Liver (tissue), 9 donors: ENCODE measurements around the gene CENPX. TPM values are rescaled to one million over a fixed set of nuclear protein-coding genes. Genes with fewer than 3 reads are reported as not detected.

ENCODE experiments used
- DNase-seq: peaks from one replicate; pipeline ENCODE4 v3.0.0-alpha.2; 2017; ENCODE audit warnings: low spot score
- H3K27ac ChIP-seq, 2 donors: one replicate each; pipeline ENCODE4 v1.7.0; 2013; ENCODE audit warnings: inconsistent platforms in 2 of 2, low read length in 2 of 2, control low read depth in 1 of 2, low read depth in 1 of 2, mild to moderate bottlenecking in 1 of 2
- H3K27me3 ChIP-seq, 4 donors: one replicate each; pipeline versions ENCODE4 v1.6.1 to v1.7.0; 2013; ENCODE audit warnings: low read length in 3 of 4, inconsistent platforms in 1 of 4, mild to moderate bottlenecking in 1 of 4, moderate library complexity in 1 of 4; ENCODE audit not compliant: control insufficient read depth in 4 of 4, insufficient read depth in 4 of 4
- H3K36me3 ChIP-seq, 4 donors: one replicate each; pipeline versions ENCODE4 v1.6.1 to v1.7.0; 2013; ENCODE audit warnings: low read length in 3 of 4, mild to moderate bottlenecking in 3 of 4, low read depth in 1 of 4, moderate library complexity in 1 of 4; ENCODE audit not compliant: control insufficient read depth in 4 of 4, insufficient read depth in 3 of 4
- H3K4me1 ChIP-seq, 4 donors: one replicate each; pipeline versions ENCODE4 v1.6.1 to v1.7.0; 2013; ENCODE audit warnings: low read length in 3 of 4, mild to moderate bottlenecking in 3 of 4, moderate library complexity in 1 of 4; ENCODE audit not compliant: control insufficient read depth in 4 of 4, insufficient read depth in 4 of 4
- H3K4me3 ChIP-seq, 3 donors: one replicate each; pipeline versions ENCODE4 v1.6.1 to v1.7.0; 2013; ENCODE audit warnings: low read length in 3 of 3, control low read depth in 1 of 3, low read depth in 1 of 3, mild to moderate bottlenecking in 1 of 3
- H3K9ac ChIP-seq, 2 donors: one replicate each; pipeline ENCODE4 v1.7.0; 2013; ENCODE audit warnings: low read length in 2 of 2, mild to moderate bottlenecking in 2 of 2, moderate library complexity in 2 of 2, control low read depth in 1 of 2, low read depth in 1 of 2
- H3K9me3 ChIP-seq, 4 donors: one replicate each; pipeline versions ENCODE4 v1.6.1 to v1.7.0; 2013; ENCODE audit warnings: low read length in 3 of 4; ENCODE audit not compliant: control insufficient read depth in 4 of 4
- CTCF ChIP-seq: fragments of 150-350 bp; IDR thresholded peaks from 2 replicates; pipeline ENCODE4 v1.5.1; 2017; ENCODE audit warnings: improper control_type of control experiment, low read depth, low read length; ENCODE audit not compliant: missing input control
- EGR1 ChIP-seq, 2 donors: IDR thresholded peaks; 2 replicates each; pipeline ENCODE4 v1.6.1; 2016 to 2018; ENCODE audit warnings: antibody characterized with exemption in 2 of 2, low read depth in 2 of 2
- FOXA1 ChIP-seq: IDR thresholded peaks from 2 replicates; pipeline ENCODE4 v1.6.1; 2016; ENCODE audit warnings: antibody characterized with exemption
- FOXA2 ChIP-seq: IDR thresholded peaks from 2 replicates; pipeline ENCODE4 v1.6.1; 2016; ENCODE audit warnings: antibody characterized with exemption
- GABPA ChIP-seq, 2 donors: IDR thresholded peaks in 1 of 2; conservative IDR thresholded peaks in 1 of 2; 2 replicates each; pipeline ENCODE4 v1.6.1; 2016; ENCODE audit warnings: antibody characterized with exemption in 2 of 2, mild to moderate bottlenecking in 1 of 2, moderate library complexity in 1 of 2
- HNF4A ChIP-seq, 2 donors: conservative IDR thresholded peaks; 2 replicates each; pipeline ENCODE4 v1.6.1; 2016; ENCODE audit warnings: antibody characterized with exemption in 2 of 2, mild to moderate bottlenecking in 2 of 2
- HNF4G ChIP-seq: IDR thresholded peaks from 2 replicates; pipeline ENCODE4 v1.6.1; 2016; ENCODE audit warnings: antibody characterized with exemption
- JUND ChIP-seq, 2 donors: IDR thresholded peaks; 2 replicates each; pipeline ENCODE4 v1.6.1; 2016; ENCODE audit warnings: antibody characterized with exemption in 2 of 2
- NR2F2 ChIP-seq: IDR thresholded peaks from 2 replicates; pipeline ENCODE4 v1.6.1; 2016; ENCODE audit warnings: antibody characterized with exemption
- RAD21 ChIP-seq, 2 donors: IDR thresholded peaks; 2 replicates each; pipeline ENCODE4 v1.6.1; 2016; ENCODE audit warnings: antibody characterized with exemption in 2 of 2, mild to moderate bottlenecking in 2 of 2
- RXRA ChIP-seq, 2 donors: IDR thresholded peaks; 2 replicates each; pipeline ENCODE4 v1.6.1; 2017 to 2018; ENCODE audit warnings: antibody characterized with exemption in 2 of 2, mild to moderate bottlenecking in 1 of 2
- SP1 ChIP-seq: IDR thresholded peaks from 2 replicates; pipeline ENCODE4 v1.6.1; 2018; ENCODE audit warnings: antibody characterized with exemption, mild to moderate bottlenecking
- TAF1 ChIP-seq: conservative IDR thresholded peaks from 2 replicates; pipeline ENCODE4 v1.6.1; 2016; ENCODE audit warnings: antibody characterized with exemption, mild to moderate bottlenecking
- YY1 ChIP-seq: IDR thresholded peaks from 2 replicates; pipeline ENCODE4 v1.6.1; 2016; ENCODE audit warnings: antibody characterized with exemption, mild to moderate bottlenecking
- ZBTB33 ChIP-seq: IDR thresholded peaks from 2 replicates; pipeline ENCODE4 v1.6.1; 2016; ENCODE audit warnings: antibody characterized with exemption
- whole genome bisulfite sequencing: extraction: QIAGEN DNeasy Blood & Tissue Kit; methylation state at CpG from one replicate; pipeline ENCODE4 v1.1.7; 2013; 5-methylcytosine and 5-hydroxymethylcytosine counted together
- polyA plus RNA-seq, 2 donors: library from polyadenylated mRNA; stranded (reverse) in 1 of 2; unstranded in 1 of 2; fragments of 200-250 nt in 1 of 2; fragments of >200 nt in 1 of 2; fragmentation: Nextera tagmentation in 1 of 2; extraction: Ambion mirVana in 1 of 2; gene quantifications; one replicate each; pipeline versions ENCODE4 v1.2.1 to v1.2.3, GENCODE V29; 2013 to 2015
- total RNA-seq, 2 donors: library from RNA; depleted of rRNA; stranded (reverse); fragments of >200 nt; gene quantifications; one replicate each; pipeline ENCODE4 v1.2.3, GENCODE V29; 2014
- TF ChIP-seq, protein P1 (sequence below): IDR thresholded peaks from 2 replicates; pipeline ENCODE4 v1.6.1; 2016; ENCODE audit warnings: antibody characterized with exemption, mild to moderate bottlenecking
- TF ChIP-seq, protein P2 (sequence below): IDR thresholded peaks from 2 replicates; pipeline ENCODE4 v1.6.1; 2016; ENCODE audit warnings: antibody characterized with exemption
- TF ChIP-seq, protein P3 (sequence below): IDR thresholded peaks from 2 replicates; pipeline ENCODE4 v1.6.1; 2016; ENCODE audit warnings: antibody characterized with exemption
- donor health status: healthy.
- donor health status: healthy.
- donor health status: healthy.
- donor health status: healthy.
- donor health status: healthy.

CENPX gene
- total and polyA plus RNA-seq, 4 donors = 22.5 to 83.9 (median 44.9) TPM

GRCh38 chr17:82028246-82028645 is 5.6 kb upstream of the CENPX start:
- H3K36me3 ChIP-seq = no peaks in the 10 kb centered on the region
- peaks cover 21 to 70% (median 42%) of the 10 kb centered on the region in 4 donors for H3K4me1 ChIP-seq
- H3K4me3 ChIP-seq = no peak overlapping the region
- no peak for DNase-seq
- H3K9ac ChIP-seq = no peak overlapping the region
- no peaks in the 10 kb centered on the region for H3K9me3 ChIP-seq
- H3K27me3 ChIP-seq = no peaks in the 10 kb centered on the region
- TF ChIP-seq YY1 = no peak
- no peak for TF ChIP-seq FOXA1
- no peak for TF ChIP-seq CTCF
- no peak for TF ChIP-seq NR2F2
- no peak for TF ChIP-seq RAD21 (IDR thresholded peaks at IDR 0.05)
- no peak for TF ChIP-seq GABPA (IDR thresholded peaks at IDR 0.05 in 1 of 2, conservative IDR thresholded peaks at IDR 0.05 in 1 of 2)
- no peak for TF ChIP-seq TAF1
- no peak for TF ChIP-seq RXRA (IDR thresholded peaks at IDR 0.05)
- TF ChIP-seq SP1 = no peak
- TF ChIP-seq HNF4A (conservative IDR thresholded peaks at IDR 0.05) = no peak
- WGBS = 97% methylated on average over 13 of the region's 13 CpGs
- H3K27ac ChIP-seq = no peak overlapping the region

DNA sequence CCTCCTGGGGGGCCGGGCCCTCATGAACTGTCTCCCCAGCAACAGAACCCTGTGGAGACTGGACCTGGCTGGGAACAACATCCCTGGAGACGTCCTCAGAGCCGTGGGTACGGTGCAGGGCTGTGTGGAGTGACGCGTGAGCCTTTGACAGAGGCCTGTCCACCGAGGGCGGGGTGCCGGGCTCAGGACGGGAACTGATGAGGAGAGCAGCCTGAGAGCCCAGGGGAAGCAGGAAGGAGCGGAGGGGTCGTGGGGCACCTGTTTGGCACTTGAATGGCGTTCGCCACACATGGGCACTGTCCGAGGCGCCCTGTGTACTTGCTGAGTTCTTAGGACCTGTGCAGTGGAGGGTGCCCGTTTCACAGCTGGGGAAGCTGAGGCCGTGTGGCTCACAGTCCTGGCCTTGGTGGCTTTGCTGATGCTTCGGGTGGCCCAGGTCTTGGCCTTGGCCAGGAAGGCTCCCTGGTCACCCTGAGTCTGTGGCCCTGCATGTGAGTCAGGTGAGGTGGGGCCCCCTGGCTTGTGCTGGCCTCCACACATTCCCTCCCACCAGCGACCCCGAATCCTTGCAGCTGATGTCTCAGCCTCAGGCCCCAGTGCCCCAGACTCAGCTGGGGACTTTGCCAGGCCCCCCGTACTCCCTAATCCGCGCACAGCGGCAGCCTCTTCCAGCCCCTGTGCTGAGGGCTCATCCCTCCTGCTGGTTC is 2.9 kb upstream of the CENPX start:
- Histone ChIP-seq H3K36me3 (no peaks in the 10 kb centered on the region), H3K9me3 (no peaks in the 10 kb centered on the region), H3K4me1 (peaks cover 22 to 70% (median 51%) of the 10 kb centered on the region in 4 donors), H3K4me3 (no peak overlapping the region), H3K9ac (no peak overlapping the region), H3K27me3 (no peaks in the 10 kb centered on the region), H3K27ac (peak overlapping the region; percentile 65 to 76)
- 96% methylated on average over 25 of the region's 25 CpGs for WGBS
- DNase-seq = no peak
- TF ChIP-seq HNF4G = no peak
- no peak for TF ChIP-seq JUND (IDR thresholded peaks at IDR 0.05)
- TF ChIP-seq, protein P1, sequence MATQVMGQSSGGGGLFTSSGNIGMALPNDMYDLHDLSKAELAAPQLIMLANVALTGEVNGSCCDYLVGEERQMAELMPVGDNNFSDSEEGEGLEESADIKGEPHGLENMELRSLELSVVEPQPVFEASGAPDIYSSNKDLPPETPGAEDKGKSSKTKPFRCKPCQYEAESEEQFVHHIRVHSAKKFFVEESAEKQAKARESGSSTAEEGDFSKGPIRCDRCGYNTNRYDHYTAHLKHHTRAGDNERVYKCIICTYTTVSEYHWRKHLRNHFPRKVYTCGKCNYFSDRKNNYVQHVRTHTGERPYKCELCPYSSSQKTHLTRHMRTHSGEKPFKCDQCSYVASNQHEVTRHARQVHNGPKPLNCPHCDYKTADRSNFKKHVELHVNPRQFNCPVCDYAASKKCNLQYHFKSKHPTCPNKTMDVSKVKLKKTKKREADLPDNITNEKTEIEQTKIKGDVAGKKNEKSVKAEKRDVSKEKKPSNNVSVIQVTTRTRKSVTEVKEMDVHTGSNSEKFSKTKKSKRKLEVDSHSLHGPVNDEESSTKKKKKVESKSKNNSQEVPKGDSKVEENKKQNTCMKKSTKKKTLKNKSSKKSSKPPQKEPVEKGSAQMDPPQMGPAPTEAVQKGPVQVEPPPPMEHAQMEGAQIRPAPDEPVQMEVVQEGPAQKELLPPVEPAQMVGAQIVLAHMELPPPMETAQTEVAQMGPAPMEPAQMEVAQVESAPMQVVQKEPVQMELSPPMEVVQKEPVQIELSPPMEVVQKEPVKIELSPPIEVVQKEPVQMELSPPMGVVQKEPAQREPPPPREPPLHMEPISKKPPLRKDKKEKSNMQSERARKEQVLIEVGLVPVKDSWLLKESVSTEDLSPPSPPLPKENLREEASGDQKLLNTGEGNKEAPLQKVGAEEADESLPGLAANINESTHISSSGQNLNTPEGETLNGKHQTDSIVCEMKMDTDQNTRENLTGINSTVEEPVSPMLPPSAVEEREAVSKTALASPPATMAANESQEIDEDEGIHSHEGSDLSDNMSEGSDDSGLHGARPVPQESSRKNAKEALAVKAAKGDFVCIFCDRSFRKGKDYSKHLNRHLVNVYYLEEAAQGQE = no peak
- TF ChIP-seq RAD21 (IDR thresholded peaks at IDR 0.05) = no peak
- no peak for TF ChIP-seq CTCF
- no peak for TF ChIP-seq YY1
- TF ChIP-seq HNF4A (conservative IDR thresholded peaks at IDR 0.05) = no peak
- no peak for TF ChIP-seq RXRA (IDR thresholded peaks at IDR 0.05)
- TF ChIP-seq ZBTB33 = no peak
- TF ChIP-seq FOXA1 = no peak
- TF ChIP-seq SP1 = no peak
- TF ChIP-seq NR2F2 = no peak
- no peak for TF ChIP-seq EGR1 (IDR thresholded peaks at IDR 0.05; ENCODE audit: low read depth in 2 of 2)
- TF ChIP-seq TAF1 = no peak
- TF ChIP-seq FOXA2 = no peak
- TF ChIP-seq GABPA (IDR thresholded peaks at IDR 0.05 in 1 of 2, conservative IDR thresholded peaks at IDR 0.05 in 1 of 2) = no peak
- TF ChIP-seq, protein P2, sequence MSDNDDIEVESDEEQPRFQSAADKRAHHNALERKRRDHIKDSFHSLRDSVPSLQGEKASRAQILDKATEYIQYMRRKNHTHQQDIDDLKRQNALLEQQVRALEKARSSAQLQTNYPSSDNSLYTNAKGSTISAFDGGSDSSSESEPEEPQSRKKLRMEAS = no peak
- TF ChIP-seq, protein P3, sequence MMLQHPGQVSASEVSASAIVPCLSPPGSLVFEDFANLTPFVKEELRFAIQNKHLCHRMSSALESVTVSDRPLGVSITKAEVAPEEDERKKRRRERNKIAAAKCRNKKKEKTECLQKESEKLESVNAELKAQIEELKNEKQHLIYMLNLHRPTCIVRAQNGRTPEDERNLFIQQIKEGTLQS = no peak
